ENCODE results near the gene KIF2C. TPM values are rescaled to one million over a fixed set of nuclear protein-coding genes. Genes with fewer than 3 reads are reported as not detected.

The KIF2C gene
- total and polyA plus RNA-seq, 2 donors (not counting 1 experiment from before 2014, with no cell fraction given) = 9.2 to 9.9 TPM

DNA sequence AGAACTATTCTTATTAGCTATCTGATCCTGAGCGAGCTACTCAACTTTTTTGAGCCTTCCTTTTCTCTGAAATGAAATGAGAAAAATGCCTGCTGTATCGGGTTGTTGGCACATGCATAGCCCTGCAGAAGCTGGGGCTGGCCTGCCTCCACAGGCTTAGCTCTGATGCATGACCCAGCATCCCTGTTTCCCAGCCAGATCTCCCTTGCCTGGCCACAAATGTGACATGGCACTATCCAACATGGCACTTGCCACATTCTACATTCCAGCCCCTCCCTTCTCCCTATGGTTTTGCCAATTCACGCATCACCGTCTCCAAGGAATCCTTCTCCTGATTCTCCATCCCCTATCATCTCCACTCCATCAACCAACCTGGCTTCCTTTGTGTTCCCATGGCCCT lies 22.5 kb upstream of the KIF2C start:
- Histone ChIP-seq H3K27me3 (ENCODE audit: control insufficient read depth, insufficient read depth, low read length) (no peaks in the 10 kb centered on the region), H3K9me3 (ENCODE audit: control insufficient read depth, insufficient read depth, low read depth, low read length) (no peaks in the 10 kb centered on the region), H2AFZ (ENCODE audit: low read length) (no peak overlapping the region), H4K20me1 (ENCODE audit: control insufficient read depth, extremely low read depth, insufficient read depth, low read length) (no peaks in the 10 kb centered on the region), H3K27ac (ENCODE audit: insufficient read depth, low read length) (no peak overlapping the region), H3K79me2 (ENCODE audit: control insufficient read depth, insufficient read depth, low read length) (no peaks in the 10 kb centered on the region), H3K36me3 (ENCODE audit: control insufficient read depth, insufficient read depth, low read length) (no peaks in the 10 kb centered on the region), H3K4me2 (ENCODE audit: extremely low read depth, insufficient read depth, low read length) (no peak overlapping the region), H3K4me1 (ENCODE audit: control insufficient read depth, extremely low read depth, insufficient read depth, low read length) (no peaks in the 10 kb centered on the region), H3K9ac (ENCODE audit: insufficient read depth, low read length) (no peak overlapping the region), H3K4me3 (replicated peaks in 1 of 4; ENCODE audit: control extremely low read depth in 1 of 4, insufficient read depth in 1 of 4, low read depth in 3 of 4, low read length in 4 of 4) (no peak overlapping the region)
- TF ChIP-seq, protein P1, sequence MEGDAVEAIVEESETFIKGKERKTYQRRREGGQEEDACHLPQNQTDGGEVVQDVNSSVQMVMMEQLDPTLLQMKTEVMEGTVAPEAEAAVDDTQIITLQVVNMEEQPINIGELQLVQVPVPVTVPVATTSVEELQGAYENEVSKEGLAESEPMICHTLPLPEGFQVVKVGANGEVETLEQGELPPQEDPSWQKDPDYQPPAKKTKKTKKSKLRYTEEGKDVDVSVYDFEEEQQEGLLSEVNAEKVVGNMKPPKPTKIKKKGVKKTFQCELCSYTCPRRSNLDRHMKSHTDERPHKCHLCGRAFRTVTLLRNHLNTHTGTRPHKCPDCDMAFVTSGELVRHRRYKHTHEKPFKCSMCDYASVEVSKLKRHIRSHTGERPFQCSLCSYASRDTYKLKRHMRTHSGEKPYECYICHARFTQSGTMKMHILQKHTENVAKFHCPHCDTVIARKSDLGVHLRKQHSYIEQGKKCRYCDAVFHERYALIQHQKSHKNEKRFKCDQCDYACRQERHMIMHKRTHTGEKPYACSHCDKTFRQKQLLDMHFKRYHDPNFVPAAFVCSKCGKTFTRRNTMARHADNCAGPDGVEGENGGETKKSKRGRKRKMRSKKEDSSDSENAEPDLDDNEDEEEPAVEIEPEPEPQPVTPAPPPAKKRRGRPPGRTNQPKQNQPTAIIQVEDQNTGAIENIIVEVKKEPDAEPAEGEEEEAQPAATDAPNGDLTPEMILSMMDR (conservative IDR thresholded peaks at IDR 0.05 in 1 of 2, IDR thresholded peaks at IDR 0.05 in 1 of 2; ENCODE audit: low read depth in 1 of 2, low read length in 2 of 2) = no peak
- TF ChIP-seq EZH2 (IDR thresholded peaks at IDR 0.05; ENCODE audit: low read length, missing control alignments) = no peak
- DNase-seq (ENCODE audit: low read depth in 2 of 2) = no peak

DNA sequence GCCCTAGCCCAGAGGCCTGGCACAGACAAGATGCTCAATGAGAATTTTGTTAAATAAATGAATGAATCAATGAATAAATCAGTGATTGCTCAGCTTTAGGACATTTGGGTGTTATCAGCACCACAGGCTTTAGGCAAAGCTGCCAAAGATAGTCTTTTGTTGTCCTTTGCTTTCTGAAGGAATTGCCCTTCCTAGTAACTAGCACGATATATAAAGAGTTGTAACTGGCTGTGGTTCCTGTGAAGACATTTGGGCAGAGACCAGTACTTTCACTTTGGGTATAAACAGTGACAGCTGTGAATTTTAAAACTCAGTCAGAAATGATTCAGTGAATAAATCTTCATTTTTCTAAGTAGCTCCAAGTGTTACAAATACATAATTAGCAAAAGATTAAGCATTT lies 22.0 kb upstream of the KIF2C start:
- H3K9ac ChIP-seq (ENCODE audit: insufficient read depth, low read length) = no peak overlapping the region
- no peak overlapping the region for H3K4me2 ChIP-seq (ENCODE audit: extremely low read depth, insufficient read depth, low read length)
- TF ChIP-seq, protein P1 (conservative IDR thresholded peaks at IDR 0.05 in 1 of 2, IDR thresholded peaks at IDR 0.05 in 1 of 2; ENCODE audit: low read depth in 1 of 2, low read length in 2 of 2) = no peak
- no peaks in the 10 kb centered on the region for H3K79me2 ChIP-seq (ENCODE audit: control insufficient read depth, insufficient read depth, low read length)
- H3K4me3 ChIP-seq (replicated peaks in 1 of 4; ENCODE audit: control extremely low read depth in 1 of 4, insufficient read depth in 1 of 4, low read depth in 3 of 4, low read length in 4 of 4) = no peak overlapping the region
- H3K9me3 ChIP-seq (ENCODE audit: control insufficient read depth, insufficient read depth, low read depth, low read length) = no peaks in the 10 kb centered on the region
- no peak overlapping the region for H2AFZ ChIP-seq (ENCODE audit: low read length)
- H3K27ac ChIP-seq (ENCODE audit: insufficient read depth, low read length) = no peak overlapping the region
- H3K36me3 ChIP-seq (ENCODE audit: control insufficient read depth, insufficient read depth, low read length) = no peaks in the 10 kb centered on the region
- no peaks in the 10 kb centered on the region for H4K20me1 ChIP-seq (ENCODE audit: control insufficient read depth, extremely low read depth, insufficient read depth, low read length)
- DNase-seq (ENCODE audit: low read depth in 2 of 2) = peak in 1 of 2 donors; percentile 15
- H3K4me1 ChIP-seq (ENCODE audit: control insufficient read depth, extremely low read depth, insufficient read depth, low read length) = no peaks in the 10 kb centered on the region
- no peaks in the 10 kb centered on the region for H3K27me3 ChIP-seq (ENCODE audit: control insufficient read depth, insufficient read depth, low read length)

DNA sequence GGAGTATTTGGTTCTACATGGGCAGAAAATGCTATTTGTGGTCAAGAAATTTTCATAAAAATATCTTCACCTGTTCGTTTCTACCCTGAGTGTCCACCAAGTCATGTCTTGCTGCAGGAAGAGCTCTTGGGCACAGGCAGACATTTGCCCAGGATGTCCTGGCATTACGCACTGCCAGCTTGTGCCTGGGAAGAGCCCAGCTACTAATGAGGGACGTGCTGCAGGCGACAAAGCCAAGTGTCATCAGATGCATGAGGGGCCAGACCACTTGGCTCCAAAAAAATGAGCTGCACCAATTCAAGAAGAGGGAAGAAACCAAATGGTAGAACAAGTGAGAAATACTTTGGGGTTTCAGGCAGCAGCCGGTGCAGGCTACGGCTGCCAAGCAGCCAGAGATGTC lies 21.5 kb upstream of the KIF2C start:
- Histone ChIP-seq H3K79me2 (ENCODE audit: control insufficient read depth, insufficient read depth, low read length) (no peaks in the 10 kb centered on the region), H4K20me1 (ENCODE audit: control insufficient read depth, extremely low read depth, insufficient read depth, low read length) (no peaks in the 10 kb centered on the region), H3K36me3 (ENCODE audit: control insufficient read depth, insufficient read depth, low read length) (no peaks in the 10 kb centered on the region), H2AFZ (ENCODE audit: low read length) (no peak overlapping the region), H3K4me3 (replicated peaks in 1 of 4; ENCODE audit: control extremely low read depth in 1 of 4, insufficient read depth in 1 of 4, low read depth in 3 of 4, low read length in 4 of 4) (no peak overlapping the region), H3K4me2 (ENCODE audit: extremely low read depth, insufficient read depth, low read length) (no peak overlapping the region), H3K27ac (ENCODE audit: insufficient read depth, low read length) (no peak overlapping the region), H3K4me1 (ENCODE audit: control insufficient read depth, extremely low read depth, insufficient read depth, low read length) (no peaks in the 10 kb centered on the region), H3K9me3 (ENCODE audit: control insufficient read depth, insufficient read depth, low read depth, low read length) (no peaks in the 10 kb centered on the region), H3K9ac (ENCODE audit: insufficient read depth, low read length) (no peak overlapping the region), H3K27me3 (ENCODE audit: control insufficient read depth, insufficient read depth, low read length) (no peaks in the 10 kb centered on the region)
- no peak for DNase-seq (ENCODE audit: low read depth in 2 of 2)
- TF ChIP-seq, protein P1 (conservative IDR thresholded peaks at IDR 0.05 in 1 of 2, IDR thresholded peaks at IDR 0.05 in 1 of 2; ENCODE audit: low read depth in 1 of 2, low read length in 2 of 2) = no peak
- no peak for TF ChIP-seq EZH2 (IDR thresholded peaks at IDR 0.05; ENCODE audit: low read length, missing control alignments)
